Smooth muscle cell (in vitro differentiated cells): ENCODE results near the gene ARRDC4. TPM values are rescaled to one million over a fixed set of nuclear protein-coding genes. Genes with fewer than 3 reads are reported as not detected.

Source experiments
- DNase-seq: peaks from one replicate; lab custom pipeline; 2025; ENCODE audit not compliant: unreplicated experiment; lab: John Stamatoyannopoulos, UW
- H2AFZ ChIP-seq: fragments of 200-600 bp; sonication (generic); 2 replicates; pipeline ENCODE4 v1.6.0; 2016; ENCODE audit warnings: antibody characterized with exemption, low read depth, mild to moderate bottlenecking
- H3F3A ChIP-seq: fragments of 200-600 bp; sonication (generic); 2 replicates; pipeline ENCODE4 v1.6.0; 2017; ENCODE audit warnings: antibody characterized with exemption, low read depth
- H3K27ac ChIP-seq: fragments of 200-600 bp; sonication (generic); 2 replicates; pipeline ENCODE4 v1.5.1; 2016; ENCODE audit warnings: low read depth, mild to moderate bottlenecking
- H3K27me3 ChIP-seq: fragments of 200-600 bp; sonication (generic); 2 replicates; pipeline ENCODE4 v1.6.1; 2016; ENCODE audit warnings: low read depth, mild to moderate bottlenecking
- H3K36me3 ChIP-seq: fragments of 200-600 bp; sonication (generic); 2 replicates; pipeline ENCODE4 v1.5.1; 2016; ENCODE audit warnings: low read depth
- H3K4me1 ChIP-seq: fragments of 200-600 bp; sonication (generic); 2 replicates; pipeline ENCODE4 v1.5.1; 2016; ENCODE audit warnings: low read depth
- H3K4me2 ChIP-seq: fragments of 200-600 bp; sonication (generic); 2 replicates; pipeline ENCODE4 v1.6.0; 2016; ENCODE audit warnings: mild to moderate bottlenecking
- H3K4me3 ChIP-seq: fragments of 200-600 bp; sonication (generic); 2 replicates; pipeline ENCODE4 v1.5.1; 2016; ENCODE audit warnings: mild to moderate bottlenecking
- H3K79me2 ChIP-seq: fragments of 200-600 bp; sonication (generic); 2 replicates; pipeline ENCODE4 v1.6.0; 2016; ENCODE audit warnings: low read depth, mild to moderate bottlenecking
- H3K9ac ChIP-seq: fragments of 200-600 bp; sonication (generic); 2 replicates; pipeline ENCODE4 v1.6.0; 2016; ENCODE audit warnings: low read depth
- H3K9me3 ChIP-seq: fragments of 200-600 bp; sonication (generic); replicated peaks from 2 replicates; pipeline ENCODE4 v1.5.1; 2016; ENCODE audit warnings: low read depth
- H4K20me1 ChIP-seq: fragments of 200-600 bp; sonication (generic); 2 replicates; pipeline ENCODE4 v1.6.0; 2016; ENCODE audit warnings: low read depth
- CTCF ChIP-seq: fragments of 200-600 bp; sonication (generic); IDR thresholded peaks from 2 replicates; pipeline ENCODE4 v1.5.1; 2017; ENCODE audit warnings: borderline replicate concordance, mild to moderate bottlenecking, antibody characterized with exemption; ENCODE audit not compliant: insufficient read depth, poor library complexity, severe bottlenecking
- WGBS: methylation state at CpG from one replicate; pipeline ENCODE4 v1.1.7; 2016; ENCODE audit warnings: low lambda C conversion rate; 5-methylcytosine and 5-hydroxymethylcytosine counted together
- polyA plus RNA-seq: library from polyadenylated mRNA; unstranded; fragments of >200 nt; fragmentation: Nextera tagmentation; extraction: Ambion mirVana; gene quantifications from 2 replicates; pipeline ENCODE4 v1.2.1, GENCODE V29; 2016
- total RNA-seq: library from RNA; depleted of rRNA; stranded (reverse); fragments of >200 nt; gene quantifications from 2 replicates; pipeline ENCODE4 v1.2.3, GENCODE V29; 2014

ARRDC4 gene
- total and polyA plus RNA-seq, 2 experiments from 2014 or later: 26.9 to 114 TPM

- H3K36me3 ChIP-seq: no peaks in the 10 kb centered on the region
- no peaks in the 10 kb centered on the region for H3F3A ChIP-seq
- H3K9ac ChIP-seq: no peak overlapping the region
- H2AFZ ChIP-seq: no peak overlapping the region
- no peaks in the 10 kb centered on the region for H3K27me3 ChIP-seq
- no peaks in the 10 kb centered on the region for H3K4me1 ChIP-seq
- DNase-seq: no peak
- no peak for TF ChIP-seq CTCF
- H3K9me3 ChIP-seq: no peaks in the 10 kb centered on the region
- no peaks in the 10 kb centered on the region for H3K79me2 ChIP-seq
- no peaks in the 10 kb centered on the region for H4K20me1 ChIP-seq
- H3K27ac ChIP-seq: no peak overlapping the region
- H3K4me2 ChIP-seq: no peak overlapping the region
- no peak overlapping the region for H3K4me3 ChIP-seq
Measured at GRCh38 chr15:98013631-98014030, 53.1 kb downstream of the ARRDC4 start.

GRCh38 chr15:98017150-98017964 lies 56.9 kb downstream of the ARRDC4 start:
- Histone ChIP-seq H4K20me1 (no peaks in the 10 kb centered on the region), H3K36me3 (no peaks in the 10 kb centered on the region), H3K4me1 (no peaks in the 10 kb centered on the region), H3K79me2 (no peaks in the 10 kb centered on the region), H3K27me3 (no peaks in the 10 kb centered on the region), H3K9me3 (no peaks in the 10 kb centered on the region), H3K4me3 (no peak overlapping the region), H3F3A (no peaks in the 10 kb centered on the region), H2AFZ (no peak overlapping the region), H3K9ac (no peak overlapping the region), H3K4me2 (no peak overlapping the region), H3K27ac (no peak overlapping the region)
- 89% methylated on average over 10 of the region's 10 CpGs for WGBS
- TF ChIP-seq CTCF: no peak
- DNase-seq: no peak

GRCh38 chr15:98018761-98019351 lies 58.4 kb downstream of the ARRDC4 start:
- no peaks in the 10 kb centered on the region for H4K20me1 ChIP-seq
- no peaks in the 10 kb centered on the region for H3K27me3 ChIP-seq
- H3K79me2 ChIP-seq: no peaks in the 10 kb centered on the region
- H3K27ac ChIP-seq: no peak overlapping the region
- no peak overlapping the region for H3K4me2 ChIP-seq
- DNase-seq: no peak
- no peaks in the 10 kb centered on the region for H3K36me3 ChIP-seq
- no peak overlapping the region for H3K4me3 ChIP-seq
- 90% methylated on average over 6 of the region's 6 CpGs for WGBS
- no peak for TF ChIP-seq CTCF
- no peaks in the 10 kb centered on the region for H3F3A ChIP-seq
- H3K9me3 ChIP-seq: no peaks in the 10 kb centered on the region
- no peak overlapping the region for H2AFZ ChIP-seq
- no peaks in the 10 kb centered on the region for H3K4me1 ChIP-seq
- no peak overlapping the region for H3K9ac ChIP-seq
